ENCODE measurements around the gene UBXN2A. TPM values are rescaled to one million over a fixed set of nuclear protein-coding genes. Genes with fewer than 3 reads are reported as not detected.

The UBXN2A gene
- total and polyA plus RNA-seq, 10 of the 15 experiments (the other 5 are each of a cell fraction or from before 2014, with no cell fraction given): 3.7 to 23.5 (median 14.6) TPM

- TF ChIP-seq, protein P1, sequence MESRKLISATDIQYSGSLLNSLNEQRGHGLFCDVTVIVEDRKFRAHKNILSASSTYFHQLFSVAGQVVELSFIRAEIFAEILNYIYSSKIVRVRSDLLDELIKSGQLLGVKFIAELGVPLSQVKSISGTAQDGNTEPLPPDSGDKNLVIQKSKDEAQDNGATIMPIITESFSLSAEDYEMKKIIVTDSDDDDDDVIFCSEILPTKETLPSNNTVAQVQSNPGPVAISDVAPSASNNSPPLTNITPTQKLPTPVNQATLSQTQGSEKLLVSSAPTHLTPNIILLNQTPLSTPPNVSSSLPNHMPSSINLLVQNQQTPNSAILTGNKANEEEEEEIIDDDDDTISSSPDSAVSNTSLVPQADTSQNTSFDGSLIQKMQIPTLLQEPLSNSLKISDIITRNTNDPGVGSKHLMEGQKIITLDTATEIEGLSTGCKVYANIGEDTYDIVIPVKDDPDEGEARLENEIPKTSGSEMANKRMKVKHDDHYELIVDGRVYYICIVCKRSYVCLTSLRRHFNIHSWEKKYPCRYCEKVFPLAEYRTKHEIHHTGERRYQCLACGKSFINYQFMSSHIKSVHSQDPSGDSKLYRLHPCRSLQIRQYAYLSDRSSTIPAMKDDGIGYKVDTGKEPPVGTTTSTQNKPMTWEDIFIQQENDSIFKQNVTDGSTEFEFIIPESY (IDR thresholded peaks at IDR 0.05): no peak
- no peak for TF ChIP-seq USF1 (IDR thresholded peaks at IDR 0.05; ENCODE audit: borderline replicate concordance, extremely low read length, insufficient read depth, low read depth, low read length)
- TF ChIP-seq SKIL (IDR thresholded peaks at IDR 0.05; ENCODE audit: low read depth, poor library complexity, severe bottlenecking): no peak
- TF ChIP-seq EZH2 (IDR thresholded peaks at IDR 0.05; ENCODE audit: borderline replicate concordance, control insufficient read depth, low read depth, low read length): no peak
- TF ChIP-seq ZNF217 (IDR thresholded peaks at IDR 0.05): peak; percentile 72; the same call in 1 of the 2 replicates
- 0 out of 2 replicates have a peak, but pooled peaks have one; percentile 9 for TF ChIP-seq JUND (IDR thresholded peaks at IDR 0.05; ENCODE audit: low read depth, low read length)
- no peak for TF ChIP-seq PRDM15 (CRISPR knock-in tag; IDR thresholded peaks at IDR 0.05)
- TF ChIP-seq NFIC (IDR thresholded peaks at IDR 0.05; ENCODE audit: low read depth, low read length): no peak
- 0 out of 2 replicates have a peak, but pooled peaks have one; percentile 36 for TF ChIP-seq TARDBP (IDR thresholded peaks at IDR 0.05; ENCODE audit: borderline replicate concordance)
- TF ChIP-seq CEBPB (IDR thresholded peaks at IDR 0.05; ENCODE audit: borderline replicate concordance in 1 of 2, low read depth in 2 of 2, low read length in 2 of 2): no peak
- TF ChIP-seq CBX5 (IDR thresholded peaks at IDR 0.05; ENCODE audit: low read depth): peak; percentile 71; the same call in 1 of the 2 replicates
- TF ChIP-seq SUPT20H (IDR thresholded peaks at IDR 0.05; ENCODE audit: borderline replicate concordance, control insufficient read depth, low read depth, low read length): no peak
- TF ChIP-seq GABPA (IDR thresholded peaks at IDR 0.05; ENCODE audit: low read depth): no peak
- peak; percentile 18; the same call in 1 of the 2 replicates for TF ChIP-seq ZBED1 (IDR thresholded peaks at IDR 0.05; ENCODE audit: borderline replicate concordance)
- TF ChIP-seq TBL1XR1 (IDR thresholded peaks at IDR 0.05; ENCODE audit: low read depth, low read length): peak; percentile 85
- TF ChIP-seq, protein P2, sequence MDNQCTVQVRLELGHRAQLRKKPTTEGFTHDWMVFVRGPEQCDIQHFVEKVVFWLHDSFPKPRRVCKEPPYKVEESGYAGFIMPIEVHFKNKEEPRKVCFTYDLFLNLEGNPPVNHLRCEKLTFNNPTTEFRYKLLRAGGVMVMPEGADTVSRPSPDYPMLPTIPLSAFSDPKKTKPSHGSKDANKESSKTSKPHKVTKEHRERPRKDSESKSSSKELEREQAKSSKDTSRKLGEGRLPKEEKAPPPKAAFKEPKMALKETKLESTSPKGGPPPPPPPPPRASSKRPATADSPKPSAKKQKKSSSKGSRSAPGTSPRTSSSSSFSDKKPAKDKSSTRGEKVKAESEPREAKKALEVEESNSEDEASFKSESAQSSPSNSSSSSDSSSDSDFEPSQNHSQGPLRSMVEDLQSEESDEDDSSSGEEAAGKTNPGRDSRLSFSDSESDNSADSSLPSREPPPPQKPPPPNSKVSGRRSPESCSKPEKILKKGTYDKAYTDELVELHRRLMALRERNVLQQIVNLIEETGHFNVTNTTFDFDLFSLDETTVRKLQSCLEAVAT (IDR thresholded peaks at IDR 0.05): peak; percentile 77
- TF ChIP-seq KLF5 (IDR thresholded peaks at IDR 0.05; ENCODE audit: partially characterized antibody): peak; percentile 85
These were observed 13.3 kb upstream of the UBXN2A start, which contains the start of gene ATAD2B (continued) for GRCh38 chr2:23926750-23927571.
